K562 (cell line): ENCODE results near the gene AIM2. TPM values are rescaled to one million over a fixed set of nuclear protein-coding genes. Genes with fewer than 3 reads are reported as not detected.

Experiments
- ATF3 ChIP-seq, 2 experiments: fragments of 450-650 bp in 1 of 2; sonication (generic) in 1 of 2; formaldehyde crosslinking in 1 of 2; IDR thresholded peaks in 1 of 2; conservative IDR thresholded peaks in 1 of 2; 2 replicates each; pipeline versions ENCODE4 v1.6.1 to v1.8.1; 2016 to 2023; ENCODE audit warnings: mild to moderate bottlenecking in 2 of 2, moderate library complexity in 2 of 2, inconsistent platforms in 1 of 2, missing genetic modification reagents in 1 of 2
- CBFA2T3 ChIP-seq: fragments of 450-650 bp; IDR thresholded peaks from 2 replicates; pipeline ENCODE4 v1.6.1; 2017
- CBX2 ChIP-seq: fragments of 200-600 bp; sonication (generic); IDR thresholded peaks from one replicate; pipeline ENCODE4 v1.6.1; 2012; ENCODE audit warnings: mild to moderate bottlenecking, low read length, inconsistent platforms; ENCODE audit not compliant: insufficient read depth, poor library complexity, severe bottlenecking
- EP300 ChIP-seq: IDR thresholded peaks from 2 replicates; pipeline ENCODE4 v1.6.1; 2012; ENCODE audit warnings: low read length, improper control_type of control experiment
- ESRRA ChIP-seq: fragments of 450-650 bp; IDR thresholded peaks from 2 replicates; pipeline ENCODE4 v1.6.1; 2014; ENCODE audit warnings: low read depth, mild to moderate bottlenecking, moderate library complexity, borderline replicate concordance
- KHSRP ChIP-seq: fragments of 450-650 bp; IDR thresholded peaks from 2 replicates; pipeline ENCODE4 v1.6.1; 2017
- LCOR ChIP-seq: sonication (generic); formaldehyde crosslinking; IDR thresholded peaks from 2 replicates; pipeline ENCODE4 v1.8.0; 2022; ENCODE audit warnings: mild to moderate bottlenecking, missing genetic modification reagents
- MCM5 ChIP-seq: fragments of 450-650 bp; IDR thresholded peaks from 2 replicates; pipeline ENCODE4 v1.6.1; 2016; ENCODE audit warnings: low read depth
- NCOA2 ChIP-seq, 2 experiments: fragments of 450-650 bp; IDR thresholded peaks; 2 replicates each; pipeline ENCODE4 v1.6.1; 2018; ENCODE audit warnings: mild to moderate bottlenecking in 2 of 2, moderate library complexity in 1 of 2; ENCODE audit not compliant: partially characterized antibody in 2 of 2
- NCOR1 ChIP-seq: fragments of 450-650 bp; IDR thresholded peaks from 2 replicates; pipeline ENCODE4 v1.6.1; 2016; ENCODE audit warnings: mild to moderate bottlenecking, moderate library complexity
- ZBTB7A ChIP-seq: IDR thresholded peaks from 2 replicates; pipeline ENCODE4 v1.6.1; 2011; ENCODE audit warnings: low read depth, mild to moderate bottlenecking, low read length, moderate library complexity, borderline replicate concordance; ENCODE audit not compliant: control insufficient read depth
- ZNF354B ChIP-seq: fragments of 250-450 bp; sonication (Bioruptor Pico); IDR thresholded peaks from 2 replicates; pipeline ENCODE4 v1.4.0; 2020
- ZNF384 ChIP-seq: IDR thresholded peaks from 2 replicates; pipeline ENCODE4 v1.6.1; 2012; ENCODE audit warnings: low read depth, low read length, improper control_type of control experiment
- ZNF431 ChIP-seq: sonication (generic); formaldehyde crosslinking; IDR thresholded peaks from 2 replicates; pipeline ENCODE4 v1.8.0; 2022; ENCODE audit warnings: mild to moderate bottlenecking, missing genetic modification reagents
- polyA plus RNA-seq, 8 experiments: library from polyadenylated mRNA; depleted of rRNA in 4 of 8; stranded (reverse) in 5 of 8; unstranded in 3 of 8; fragments of >200 nt; fragmentation: Nextera tagmentation in 2 of 8; fragmentation: Illumina TruSeq in 1 of 8; extraction: Ambion mirVana in 2 of 8; extraction: Trizol in 1 of 8; gene quantifications; 2 replicates each; pipeline versions ENCODE4 v1.2.1 to v1.2.3, GENCODE V29; 2011 to 2014; ENCODE audit warnings: inconsistent platforms in 1 of 8, missing spikeins in 1 of 8
- total RNA-seq, 7 experiments: library from RNA; depleted of rRNA in 6 of 7; stranded (reverse); fragments of >200 nt in 6 of 7; fragmentation: Illumina TruSeq in 2 of 7; extraction: Trizol in 2 of 7; gene quantifications; 2 replicates each; pipeline versions ENCODE4 v1.2.1 to v1.2.3, GENCODE V29; 2011 to 2021; ENCODE audit warnings: low replicate concordance in 1 of 7
- TF ChIP-seq, protein P1 (sequence below): fragments of 150-350 bp; conservative IDR thresholded peaks from 2 replicates; pipeline ENCODE4 v1.6.1; 2014; ENCODE audit warnings: low read length
- TF ChIP-seq, protein P2 (sequence below): fragments of 450-650 bp; formaldehyde crosslinking; IDR thresholded peaks from 2 replicates; pipeline ENCODE4 v1.4.0; 2020; ENCODE audit warnings: mild to moderate bottlenecking, moderate library complexity
- TF ChIP-seq, protein P3 (sequence below): sonication (generic); formaldehyde crosslinking; IDR thresholded peaks from 2 replicates; pipeline ENCODE4 v1.8.0; 2023; ENCODE audit warnings: mild to moderate bottlenecking, missing genetic modification reagents

The AIM2 gene
- total and polyA plus RNA-seq, 9 of the 15 experiments (the other 6 are each of a cell fraction or from before 2014, with no cell fraction given) = 0.10 to 0.95 (median 0.22) TPM

GRCh38 chr1:159076438-159077119, at the start of gene AIM2 (continued):
- TF ChIP-seq NCOA2 (IDR thresholded peaks at IDR 0.05; ENCODE audit: partially characterized antibody in 2 of 2) (peak in 1 of 2 experiments; percentile 44), LCOR (CRISPR knock-in tag) (peak; percentile 68; the same call in 1 of the 2 replicates), ATF3 (IDR thresholded peaks at IDR 0.05) (peak; percentile 92), ATF3 (CRISPR knock-in tag; conservative IDR thresholded peaks at IDR 0.05) (no peak; the same call in 1 of the 2 replicates), CBFA2T3 (peak; percentile 43), CBX2 (no peak), NCOR1 (peak; percentile 56), KHSRP (0 out of 2 replicates have a peak, but pooled peaks have one; percentile 12), ZNF354B (CRISPR knock-in tag) (no peak), ZNF431 (no peak), EP300 (peak; percentile 56; the same call in 1 of the 2 replicates), MCM5 (no peak), ZNF384 (peak; percentile 10; the same call in 1 of the 2 replicates), ESRRA (peak; percentile 40; the same call in 1 of the 2 replicates), ZBTB7A (no peak)
- TF ChIP-seq, protein P1, sequence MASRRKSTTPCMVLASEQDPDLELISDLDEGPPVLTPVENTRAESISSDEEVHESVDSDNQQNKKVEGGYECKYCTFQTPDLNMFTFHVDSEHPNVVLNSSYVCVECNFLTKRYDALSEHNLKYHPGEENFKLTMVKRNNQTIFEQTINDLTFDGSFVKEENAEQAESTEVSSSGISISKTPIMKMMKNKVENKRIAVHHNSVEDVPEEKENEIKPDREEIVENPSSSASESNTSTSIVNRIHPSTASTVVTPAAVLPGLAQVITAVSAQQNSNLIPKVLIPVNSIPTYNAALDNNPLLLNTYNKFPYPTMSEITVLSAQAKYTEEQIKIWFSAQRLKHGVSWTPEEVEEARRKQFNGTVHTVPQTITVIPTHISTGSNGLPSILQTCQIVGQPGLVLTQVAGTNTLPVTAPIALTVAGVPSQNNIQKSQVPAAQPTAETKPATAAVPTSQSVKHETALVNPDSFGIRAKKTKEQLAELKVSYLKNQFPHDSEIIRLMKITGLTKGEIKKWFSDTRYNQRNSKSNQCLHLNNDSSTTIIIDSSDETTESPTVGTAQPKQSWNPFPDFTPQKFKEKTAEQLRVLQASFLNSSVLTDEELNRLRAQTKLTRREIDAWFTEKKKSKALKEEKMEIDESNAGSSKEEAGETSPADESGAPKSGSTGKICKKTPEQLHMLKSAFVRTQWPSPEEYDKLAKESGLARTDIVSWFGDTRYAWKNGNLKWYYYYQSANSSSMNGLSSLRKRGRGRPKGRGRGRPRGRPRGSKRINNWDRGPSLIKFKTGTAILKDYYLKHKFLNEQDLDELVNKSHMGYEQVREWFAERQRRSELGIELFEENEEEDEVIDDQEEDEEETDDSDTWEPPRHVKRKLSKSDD = no peak
- TF ChIP-seq, protein P2, sequence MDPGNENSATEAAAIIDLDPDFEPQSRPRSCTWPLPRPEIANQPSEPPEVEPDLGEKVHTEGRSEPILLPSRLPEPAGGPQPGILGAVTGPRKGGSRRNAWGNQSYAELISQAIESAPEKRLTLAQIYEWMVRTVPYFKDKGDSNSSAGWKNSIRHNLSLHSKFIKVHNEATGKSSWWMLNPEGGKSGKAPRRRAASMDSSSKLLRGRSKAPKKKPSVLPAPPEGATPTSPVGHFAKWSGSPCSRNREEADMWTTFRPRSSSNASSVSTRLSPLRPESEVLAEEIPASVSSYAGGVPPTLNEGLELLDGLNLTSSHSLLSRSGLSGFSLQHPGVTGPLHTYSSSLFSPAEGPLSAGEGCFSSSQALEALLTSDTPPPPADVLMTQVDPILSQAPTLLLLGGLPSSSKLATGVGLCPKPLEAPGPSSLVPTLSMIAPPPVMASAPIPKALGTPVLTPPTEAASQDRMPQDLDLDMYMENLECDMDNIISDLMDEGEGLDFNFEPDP (CRISPR knock-in tag) = 0 out of 2 replicates have a peak, but pooled peaks have one; percentile 8
- TF ChIP-seq, protein P3, sequence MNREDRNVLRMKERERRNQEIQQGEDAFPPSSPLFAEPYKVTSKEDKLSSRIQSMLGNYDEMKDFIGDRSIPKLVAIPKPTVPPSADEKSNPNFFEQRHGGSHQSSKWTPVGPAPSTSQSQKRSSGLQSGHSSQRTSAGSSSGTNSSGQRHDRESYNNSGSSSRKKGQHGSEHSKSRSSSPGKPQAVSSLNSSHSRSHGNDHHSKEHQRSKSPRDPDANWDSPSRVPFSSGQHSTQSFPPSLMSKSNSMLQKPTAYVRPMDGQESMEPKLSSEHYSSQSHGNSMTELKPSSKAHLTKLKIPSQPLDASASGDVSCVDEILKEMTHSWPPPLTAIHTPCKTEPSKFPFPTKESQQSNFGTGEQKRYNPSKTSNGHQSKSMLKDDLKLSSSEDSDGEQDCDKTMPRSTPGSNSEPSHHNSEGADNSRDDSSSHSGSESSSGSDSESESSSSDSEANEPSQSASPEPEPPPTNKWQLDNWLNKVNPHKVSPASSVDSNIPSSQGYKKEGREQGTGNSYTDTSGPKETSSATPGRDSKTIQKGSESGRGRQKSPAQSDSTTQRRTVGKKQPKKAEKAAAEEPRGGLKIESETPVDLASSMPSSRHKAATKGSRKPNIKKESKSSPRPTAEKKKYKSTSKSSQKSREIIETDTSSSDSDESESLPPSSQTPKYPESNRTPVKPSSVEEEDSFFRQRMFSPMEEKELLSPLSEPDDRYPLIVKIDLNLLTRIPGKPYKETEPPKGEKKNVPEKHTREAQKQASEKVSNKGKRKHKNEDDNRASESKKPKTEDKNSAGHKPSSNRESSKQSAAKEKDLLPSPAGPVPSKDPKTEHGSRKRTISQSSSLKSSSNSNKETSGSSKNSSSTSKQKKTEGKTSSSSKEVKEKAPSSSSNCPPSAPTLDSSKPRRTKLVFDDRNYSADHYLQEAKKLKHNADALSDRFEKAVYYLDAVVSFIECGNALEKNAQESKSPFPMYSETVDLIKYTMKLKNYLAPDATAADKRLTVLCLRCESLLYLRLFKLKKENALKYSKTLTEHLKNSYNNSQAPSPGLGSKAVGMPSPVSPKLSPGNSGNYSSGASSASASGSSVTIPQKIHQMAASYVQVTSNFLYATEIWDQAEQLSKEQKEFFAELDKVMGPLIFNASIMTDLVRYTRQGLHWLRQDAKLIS (CRISPR knock-in tag) = no peak
